Stimulated activated effector memory CD8-positive, alpha-beta T cell treated with anti-CD3 and anti-CD28 coated beads, Interleukin-12 subunit alpha, Interleukin-12 subunit beta, amount 100 ng/mL, for 72 hours (primary cell): ENCODE measurements around the gene C9orf153.
A peak's percentile ranks its signal among the peaks of the same experiment; 100 is the strongest.
"Not testable (repeated sequence)": the region's sequence is repeated elsewhere in the genome, so short reads cannot be mapped to it uniquely, and the experiment has no call there.

Source experiments
- ATAC-seq: fragments of 150-1000 bp; cut with Tn5 transposase; 2 replicates; pipeline ENCODE4 v1.10.0; 2021
- DNase-seq, 2 donors: peaks; one replicate each; pipeline ENCODE4 v3.0.0; 2021 to 2022; ENCODE audit warnings: low spot score in 2 of 2
- H3K27ac Mint-ChIP-seq: one replicate; pipeline ENCODE4 v1.8.0; 2022; ENCODE audit warnings: mild to moderate bottlenecking, mixed read lengths
- H3K36me3 Mint-ChIP-seq: one replicate; pipeline ENCODE4 v1.8.0; 2022; ENCODE audit warnings: mild to moderate bottlenecking, mixed read lengths
- H3K4me1 Mint-ChIP-seq: one replicate; pipeline ENCODE4 v1.8.0; 2022; ENCODE audit warnings: mixed read lengths
- H3K4me3 Mint-ChIP-seq: one replicate; pipeline ENCODE4 v1.8.0; 2022; ENCODE audit warnings: mild to moderate bottlenecking, mixed read lengths
- H3K9me3 Mint-ChIP-seq: one replicate; pipeline ENCODE4 v1.8.0; 2022; ENCODE audit warnings: mixed read lengths

The C9orf153 gene

DNA sequence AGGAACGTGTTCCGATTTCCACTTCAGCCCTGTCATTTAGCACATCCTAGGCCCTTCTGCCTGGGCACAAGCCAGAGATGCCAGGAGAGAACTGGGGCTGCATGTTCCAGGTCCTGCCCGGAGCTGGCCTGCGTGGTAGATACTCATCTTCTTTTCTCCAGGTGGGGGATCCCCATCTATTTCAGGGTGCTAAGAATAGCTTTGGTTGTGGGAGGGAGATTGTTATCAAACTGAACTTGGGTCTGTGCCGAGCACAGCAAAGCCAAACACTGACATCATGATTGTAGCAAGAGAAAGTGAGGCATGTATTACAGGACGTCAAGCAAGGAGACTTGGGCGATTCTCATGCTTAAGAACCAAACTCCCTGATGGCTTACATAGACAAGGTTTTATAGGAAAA is 18.2 kb downstream of the C9orf153 start:
- no peaks in the 10 kb centered on the region for H3K4me1 Mint-ChIP-seq
- H3K9me3 Mint-ChIP-seq, result no peaks in the 10 kb centered on the region
- no peak overlapping the region for H3K4me3 Mint-ChIP-seq
- DNase-seq (no peak), ATAC-seq (peak; percentile 42)
- no peak overlapping the region for H3K27ac Mint-ChIP-seq
- H3K36me3 Mint-ChIP-seq, result no peaks in the 10 kb centered on the region

GRCh38 chr9:86238861-86239770 is 20.3 kb downstream of the C9orf153 start:
- no peak overlapping the region for H3K27ac Mint-ChIP-seq
- H3K36me3 Mint-ChIP-seq, result no peaks in the 10 kb centered on the region
- no peaks in the 10 kb centered on the region for H3K4me1 Mint-ChIP-seq
- no peak for DNase-seq
- H3K9me3 Mint-ChIP-seq, result no peaks in the 10 kb centered on the region
- no peak for ATAC-seq
- H3K4me3 Mint-ChIP-seq, result no peak overlapping the region

GRCh38 chr9:86230858-86231257 is 28.6 kb downstream of the C9orf153 start:
- no peak for DNase-seq
- H3K36me3 Mint-ChIP-seq, result no peaks in the 10 kb centered on the region

GRCh38 chr9:86222667-86223066 is 36.8 kb downstream of the C9orf153 start:
- no peak for DNase-seq
- H3K36me3 Mint-ChIP-seq, result no peaks in the 10 kb centered on the region
- no peak overlapping the region for H3K27ac Mint-ChIP-seq
- no peak overlapping the region for H3K4me3 Mint-ChIP-seq
- H3K9me3 Mint-ChIP-seq, result no peaks in the 10 kb centered on the region
- H3K4me1 Mint-ChIP-seq, result no peaks in the 10 kb centered on the region
- no peak for ATAC-seq

More at GRCh38 chr9:86230858-86231257, 28.6 kb downstream of the C9orf153 start:
- no peaks in the 10 kb centered on the region for H3K4me1 Mint-ChIP-seq
- no peak overlapping the region for H3K27ac Mint-ChIP-seq
- H3K9me3 Mint-ChIP-seq, result no peaks in the 10 kb centered on the region
- no peak for ATAC-seq
- no peak overlapping the region for H3K4me3 Mint-ChIP-seq

- DNase-seq (no peak), ATAC-seq (no peak)
- H3K27ac Mint-ChIP-seq, result no peak overlapping the region
- H3K4me3 Mint-ChIP-seq, result no peak overlapping the region
- H3K4me1 Mint-ChIP-seq, result no peaks in the 10 kb centered on the region
- H3K9me3 Mint-ChIP-seq, result no peaks in the 10 kb centered on the region
- H3K36me3 Mint-ChIP-seq, result no peaks in the 10 kb centered on the region
Observed at GRCh38 chr9:86219606-86220005, 39.9 kb downstream of the C9orf153 start.

- Mint-ChIP-seq H3K4me3 (no peak overlapping the region), H3K27ac (peak overlapping the region; percentile 32), H3K9me3 (no peaks in the 10 kb centered on the region), H3K36me3 (no peaks in the 10 kb centered on the region), H3K4me1 (no peaks in the 10 kb centered on the region)
- ATAC-seq (no peak), DNase-seq (no peak)
Observed at GRCh38 chr9:86217076-86217755, 42.2 kb downstream of the C9orf153 start.

GRCh38 chr9:86207193-86207592 is 52.3 kb downstream of the C9orf153 start:
- DNase-seq (no peak), ATAC-seq (no peak)
- Mint-ChIP-seq H3K36me3 (no peaks in the 10 kb centered on the region), H3K4me1 (peaks cover 1% of the 10 kb centered on the region), H3K27ac (no peak overlapping the region), H3K4me3 (no peak overlapping the region), H3K9me3 (no peaks in the 10 kb centered on the region)

DNA sequence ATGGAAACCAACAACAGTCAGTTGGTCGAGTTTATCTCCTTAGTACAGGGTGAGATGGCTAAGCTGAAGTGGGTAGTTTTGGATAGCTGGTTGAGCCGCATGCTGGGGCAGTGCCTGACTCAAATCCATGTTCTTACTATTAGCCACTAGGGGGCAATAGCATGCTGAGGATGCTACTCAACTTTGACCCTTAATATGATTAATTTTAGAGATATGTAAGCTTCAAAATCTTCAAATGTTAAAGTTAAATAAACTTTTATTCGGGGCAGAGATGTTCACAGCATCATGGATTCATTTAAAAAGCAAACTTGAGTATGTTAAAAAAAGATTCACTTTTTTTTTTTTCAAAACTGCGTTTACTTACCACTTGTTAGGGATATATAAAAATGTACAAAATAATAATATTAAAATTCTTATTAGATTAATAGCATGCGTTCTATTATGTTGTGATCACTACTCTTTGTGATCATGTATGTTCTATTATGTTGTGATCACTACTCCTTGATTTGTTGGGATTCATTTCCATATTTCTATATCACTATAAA is 57.0 kb downstream of the C9orf153 start:
- ATAC-seq (peak; percentile 76), DNase-seq (no peak)
- Mint-ChIP-seq H3K36me3 (no peaks in the 10 kb centered on the region), H3K9me3 (no peaks in the 10 kb centered on the region), H3K4me3 (no peak overlapping the region), H3K27ac (no peak overlapping the region), H3K4me1 (peaks cover 13% of the 10 kb centered on the region)

DNA sequence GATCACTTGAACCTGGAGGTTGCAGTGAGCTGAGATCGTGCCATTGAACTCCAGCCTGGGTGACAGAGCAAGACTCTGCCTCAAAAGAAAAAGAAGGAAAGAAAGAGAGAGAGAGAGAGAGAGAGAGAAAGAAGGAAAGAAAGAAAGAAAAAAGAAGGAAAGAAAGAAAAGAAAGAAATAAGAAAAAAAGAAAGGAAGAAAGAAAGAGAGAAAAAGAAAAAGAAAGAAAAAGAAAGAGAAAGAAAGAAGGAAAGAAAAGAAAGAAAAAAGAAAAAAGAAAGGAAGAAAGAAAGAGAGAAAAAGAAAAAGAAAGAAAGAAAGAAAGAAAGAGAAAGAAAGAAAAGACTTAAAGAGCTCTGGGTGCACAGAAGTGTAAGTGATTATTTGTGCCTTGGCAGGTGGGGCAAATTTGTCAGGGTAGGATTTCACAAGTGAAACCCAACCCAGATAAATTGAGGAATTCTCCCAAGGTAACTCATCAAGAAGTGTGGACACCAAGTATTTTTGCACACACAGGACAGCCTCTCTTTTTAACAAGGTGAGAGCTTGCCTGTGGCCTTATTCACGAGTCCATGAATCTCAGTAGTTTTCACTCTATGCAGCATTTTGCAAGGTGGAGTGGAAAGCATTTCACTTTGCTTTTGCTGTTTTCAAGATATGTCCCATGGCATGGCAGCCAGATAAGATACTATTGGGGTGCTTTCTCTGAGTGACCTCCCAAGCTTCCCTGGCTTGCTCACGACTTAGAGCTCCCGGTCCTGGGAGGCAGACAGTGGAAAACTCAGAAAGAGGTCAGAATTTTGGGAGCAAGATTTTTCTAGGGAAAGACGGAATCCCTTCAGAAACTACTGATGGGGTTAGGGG is 57.8 kb downstream of the C9orf153 start:
- peaks cover 13% of the 10 kb centered on the region for H3K4me1 Mint-ChIP-seq
- no peaks in the 10 kb centered on the region for H3K36me3 Mint-ChIP-seq
- no peak overlapping the region for H3K4me3 Mint-ChIP-seq
- peak overlapping the region; percentile 70 for H3K27ac Mint-ChIP-seq
- ATAC-seq (no peak), DNase-seq (no peak)
- no peaks in the 10 kb centered on the region for H3K9me3 Mint-ChIP-seq

- peak; percentile 75 for ATAC-seq
- Mint-ChIP-seq H3K4me1 (peaks cover 13% of the 10 kb centered on the region), H3K4me3 (no peak overlapping the region), H3K27ac (no peak overlapping the region), H3K36me3 (no peaks in the 10 kb centered on the region), H3K9me3 (no peaks in the 10 kb centered on the region)
- no peak for DNase-seq
Observed at GRCh38 chr9:86200599-86201162, 58.8 kb downstream of the C9orf153 start.

GRCh38 chr9:86193088-86193487 is 66.4 kb downstream of the C9orf153 start:
- no peaks in the 10 kb centered on the region for H3K36me3 Mint-ChIP-seq
- peaks cover 6% of the 10 kb centered on the region for H3K9me3 Mint-ChIP-seq
- no peak for DNase-seq
- no peaks in the 10 kb centered on the region for H3K4me1 Mint-ChIP-seq
- H3K27ac Mint-ChIP-seq, result no peak overlapping the region
- no peak for ATAC-seq
- H3K4me3 Mint-ChIP-seq, result no peak overlapping the region

GRCh38 chr9:86190700-86191099 is 68.8 kb downstream of the C9orf153 start:
- not testable (repeated sequence) for H3K4me3 Mint-ChIP-seq, ATAC-seq

DNA sequence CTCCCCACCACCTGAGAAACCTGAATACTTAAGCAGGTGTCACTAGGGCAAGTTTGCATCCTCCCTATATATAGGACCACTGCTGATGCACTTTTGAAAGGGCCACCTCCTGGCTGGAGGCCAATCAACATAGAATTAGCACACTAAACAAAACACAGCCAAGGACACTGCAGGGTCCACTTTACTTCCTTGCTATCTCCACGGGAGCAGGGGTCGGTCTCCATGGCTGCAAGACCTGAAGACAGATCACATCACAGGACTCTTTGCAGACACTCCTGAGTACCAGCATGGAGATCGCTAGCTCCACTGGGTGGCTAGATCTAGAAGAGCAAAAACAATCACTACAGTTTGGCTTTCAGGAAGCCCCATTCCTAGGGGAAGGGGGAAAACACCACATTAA is 72.3 kb downstream of the C9orf153 start:
- Mint-ChIP-seq H3K27ac (no peak overlapping the region), H3K4me3 (no peak overlapping the region), H3K9me3 (no peaks in the 10 kb centered on the region), H3K4me1 (no peaks in the 10 kb centered on the region), H3K36me3 (no peaks in the 10 kb centered on the region)
- no peak for ATAC-seq
- DNase-seq, result no peak

More at GRCh38 chr9:86190700-86191099, 68.8 kb downstream of the C9orf153 start:
- not testable (repeated sequence) for H3K27ac Mint-ChIP-seq, H3K36me3 Mint-ChIP-seq, H3K4me1 Mint-ChIP-seq, H3K9me3 Mint-ChIP-seq, DNase-seq

DNA sequence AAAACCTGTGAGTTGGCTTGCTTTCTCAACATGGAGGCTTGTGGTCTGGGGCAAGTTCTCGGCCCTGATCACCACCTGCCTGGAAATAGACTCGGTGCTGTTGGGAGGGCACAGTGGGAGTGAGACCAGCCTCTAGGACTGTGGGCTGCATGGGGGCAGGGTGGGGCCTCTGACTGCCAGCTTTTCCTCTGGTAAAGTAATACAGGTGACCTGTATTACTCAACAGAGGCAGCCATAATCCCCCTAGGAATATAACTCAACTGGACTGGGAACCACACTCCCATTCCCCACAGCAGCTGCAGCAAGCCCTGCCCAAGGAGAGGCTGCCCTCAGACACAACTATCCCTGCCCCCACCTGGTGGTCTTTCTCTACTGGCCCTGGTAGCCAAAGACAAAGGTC is 72.8 kb downstream of the C9orf153 start:
- H3K4me1 Mint-ChIP-seq, result no peaks in the 10 kb centered on the region
- DNase-seq, result no peak
- no peak overlapping the region for H3K4me3 Mint-ChIP-seq
- no peaks in the 10 kb centered on the region for H3K36me3 Mint-ChIP-seq
- no peak overlapping the region for H3K27ac Mint-ChIP-seq
- ATAC-seq, result no peak
- no peaks in the 10 kb centered on the region for H3K9me3 Mint-ChIP-seq

DNA sequence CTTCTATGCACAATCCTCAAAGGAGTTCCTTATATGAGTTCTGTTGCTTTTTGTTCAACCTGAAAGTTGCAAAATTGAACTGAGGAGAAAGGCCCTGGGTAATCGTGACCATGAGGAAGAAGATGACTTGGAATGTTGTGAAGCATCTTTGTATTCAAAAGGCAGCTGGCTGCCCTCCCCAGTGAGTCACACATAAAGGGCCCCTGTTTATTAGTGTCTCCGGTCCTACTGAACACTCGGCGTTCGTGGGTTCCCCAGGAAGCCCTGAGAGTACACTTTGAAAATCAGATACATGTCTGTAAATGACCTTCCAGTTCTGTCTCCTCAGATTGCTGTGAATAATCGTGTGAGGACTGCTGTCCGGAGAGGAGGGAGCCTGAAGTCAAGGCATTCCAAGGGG is 73.6 kb downstream of the C9orf153 start:
- Mint-ChIP-seq H3K27ac (no peak overlapping the region), H3K9me3 (no peaks in the 10 kb centered on the region), H3K4me1 (no peaks in the 10 kb centered on the region), H3K36me3 (no peaks in the 10 kb centered on the region), H3K4me3 (no peak overlapping the region)
- ATAC-seq (no peak), DNase-seq (no peak)
